Neural crest cell (in vitro differentiated cells): Measurements from ENCODE around the gene NUDT15. TPM values are rescaled to one million over a fixed set of nuclear protein-coding genes. Genes with fewer than 3 reads are reported as not detected.

Experiments
- DNase-seq: peaks from one replicate; pipeline ENCODE4 v3.0.0; 2021; ENCODE audit warnings: low read depth, mixed read lengths, low spot score
- H3K27ac Mint-ChIP-seq: one replicate; pipeline ENCODE4 v1.8.0; 2021; ENCODE audit warnings: mild to moderate bottlenecking, mixed read lengths; ENCODE audit not compliant: unreplicated experiment
- H3K27me3 Mint-ChIP-seq: 2 replicates; pipeline ENCODE4 v1.8.0; 2021; ENCODE audit warnings: low read depth, mild to moderate bottlenecking, mixed read lengths
- H3K36me3 Mint-ChIP-seq: 2 replicates; pipeline ENCODE4 v1.8.0; 2021; ENCODE audit warnings: low read depth, mild to moderate bottlenecking, mixed read lengths
- H3K4me1 Mint-ChIP-seq: 2 replicates; pipeline ENCODE4 v1.8.0; 2021; ENCODE audit warnings: mixed read lengths
- H3K4me3 Mint-ChIP-seq: one replicate; pipeline ENCODE4 v1.8.0; 2021; ENCODE audit warnings: mild to moderate bottlenecking, mixed read lengths
- H3K9me3 Mint-ChIP-seq: 2 replicates; pipeline ENCODE4 v1.8.0; 2021; ENCODE audit warnings: mixed read lengths
- CTCF ChIP-seq: fragments of 200-600 bp; sonication (generic); conservative IDR thresholded peaks from 2 replicates; pipeline ENCODE4 v1.5.0; 2021; ENCODE audit warnings: antibody characterized with exemption, mild to moderate bottlenecking
- total RNA-seq: library from RNA; stranded (reverse); gene quantifications from 2 replicates; pipeline ENCODE4 v1.2.1, GENCODE V29; 2021

Gene NUDT15
- total RNA-seq, 1 donor from 2014 or later = 35.1 TPM

GRCh38 chr13:48093588-48093987 lies 56.1 kb downstream of the NUDT15 start:
- H3K4me3 Mint-ChIP-seq = peak overlapping the region; percentile 98
- H3K36me3 Mint-ChIP-seq = peaks cover 2% of the 10 kb centered on the region
- no peak for DNase-seq
- H3K27me3 Mint-ChIP-seq = no peaks in the 10 kb centered on the region
- peaks cover 27% of the 10 kb centered on the region for H3K4me1 Mint-ChIP-seq
- no peak overlapping the region for H3K27ac Mint-ChIP-seq
- H3K9me3 Mint-ChIP-seq = no peaks in the 10 kb centered on the region
- TF ChIP-seq CTCF = no peak

GRCh38 chr13:48094404-48094780 lies 56.9 kb downstream of the NUDT15 start:
- no peak for DNase-seq
- H3K36me3 Mint-ChIP-seq = peaks cover 2% of the 10 kb centered on the region

GRCh38 chr13:48094781-48095502 lies 57.4 kb downstream of the NUDT15 start, which contains the start of gene MED4:
TSS of gene MED4 (minus strand) at chr13:48095104. CDS start at chr13:48095078, 26 bp downstream.
- Mint-ChIP-seq H3K27me3 (no peaks in the 10 kb centered on the region), H3K4me3 (peak within 1 kb of the TSS; percentile 98), H3K27ac (peak within 1 kb of the TSS; percentile 99)

More at GRCh38 chr13:48094404-48094780, 56.9 kb downstream of the NUDT15 start:
- Mint-ChIP-seq H3K27me3 (no peaks in the 10 kb centered on the region), H3K27ac (peak overlapping the region; percentile 99), H3K4me1 (peaks cover 27% of the 10 kb centered on the region), H3K4me3 (peak overlapping the region; percentile 98), H3K9me3 (no peaks in the 10 kb centered on the region)
- TF ChIP-seq CTCF = no peak

GRCh38 chr13:48096670-48097069 lies 59.1 kb downstream of the NUDT15 start:
- no peak overlapping the region for H3K27ac Mint-ChIP-seq
- H3K36me3 Mint-ChIP-seq = peaks cover 2% of the 10 kb centered on the region
- H3K4me3 Mint-ChIP-seq = peak overlapping the region; percentile 98
- no peaks in the 10 kb centered on the region for H3K9me3 Mint-ChIP-seq
- H3K27me3 Mint-ChIP-seq = peaks cover 3% of the 10 kb centered on the region
- TF ChIP-seq CTCF = no peak
- H3K4me1 Mint-ChIP-seq = peaks cover 23% of the 10 kb centered on the region
- no peak for DNase-seq

More at GRCh38 chr13:48094781-48095502, 57.4 kb downstream of the NUDT15 start, which contains the start of gene MED4:
- Mint-ChIP-seq H3K9me3 (no peaks in the 10 kb centered on the region), H3K36me3 (peaks cover 2% of the 10 kb centered on the region), H3K4me1 (peaks cover 27% of the 10 kb centered on the region)
- DNase-seq = peak; percentile 100
- peak; percentile 99 for TF ChIP-seq CTCF

Other genes with a start within 250 kb of the NUDT15 start
- 49.3 and 53.1 TPM in 2 replicates for gene SUCLA2, start 36.5 kb upstream of the NUDT15 start, total RNA-seq
- 58.9 and 63.8 TPM in 2 replicates for gene MED4, start 57.4 kb downstream of the NUDT15 start, total RNA-seq
- 126 and 127 TPM in 2 replicates for gene ITM2B, start 195.5 kb downstream of the NUDT15 start, total RNA-seq